HG03378 (cell line): Measurements from ENCODE around the gene SPX.

Experiments used
- ATAC-seq: cut with Tn5 transposase; IDR thresholded peaks from one replicate; pipeline ENCODE4 v1.9.1; 2021; ENCODE audit warnings: mild to moderate bottlenecking, moderate library complexity; ENCODE audit not compliant: unreplicated experiment

The SPX gene

GRCh38 chr12:21538061-21538653 lies 12.1 kb downstream of the SPX start:
- no peak for ATAC-seq

GRCh38 chr12:21539797-21540196 lies 13.7 kb downstream of the SPX start:
- ATAC-seq = no peak

GRCh38 chr12:21541773-21542172 lies 15.7 kb downstream of the SPX start:
- ATAC-seq = no peak

- no peak for ATAC-seq
These were observed 16.3 kb downstream of the SPX start for GRCh38 chr12:21542403-21542802.

- no peak for ATAC-seq
These were observed 17.1 kb downstream of the SPX start for GRCh38 chr12:21543151-21543550.

- ATAC-seq = no peak
These were observed 19.5 kb downstream of the SPX start for GRCh38 chr12:21545557-21545956.

GRCh38 chr12:21546716-21547115 lies 20.6 kb downstream of the SPX start:
- ATAC-seq = no peak

GRCh38 chr12:21547437-21547836 lies 21.3 kb downstream of the SPX start:
- ATAC-seq = no peak

- no peak for ATAC-seq
These were observed 25.9 kb downstream of the SPX start for GRCh38 chr12:21551841-21552465.

- no peak for ATAC-seq
These were observed 26.7 kb downstream of the SPX start for GRCh38 chr12:21552635-21553328.

- no peak for ATAC-seq
These were observed 27.2 kb downstream of the SPX start for GRCh38 chr12:21553329-21553675.

- no peak for ATAC-seq
These were observed 32.1 kb downstream of the SPX start for GRCh38 chr12:21558100-21558679.

- no peak for ATAC-seq
These were observed 33.9 kb downstream of the SPX start for GRCh38 chr12:21559855-21560569.

- ATAC-seq = no peak
These were observed 35.1 kb downstream of the SPX start for GRCh38 chr12:21561158-21561557.

- no peak for ATAC-seq
These were observed 36.8 kb downstream of the SPX start for GRCh38 chr12:21562859-21563258.

GRCh38 chr12:21566223-21566906 lies 40.3 kb downstream of the SPX start:
- no peak for ATAC-seq

- no peak for ATAC-seq
These were observed 40.9 kb downstream of the SPX start for GRCh38 chr12:21566907-21567394.

- no peak for ATAC-seq
These were observed 42.0 kb downstream of the SPX start for GRCh38 chr12:21568115-21568514.

- no peak for ATAC-seq
These were observed 45.0 kb downstream of the SPX start for GRCh38 chr12:21571046-21571445.

- ATAC-seq = no peak
These were observed 47.8 kb downstream of the SPX start for GRCh38 chr12:21573733-21574358.
